GM12865 (cell line): ENCODE measurements around the gene TM4SF5.

Source experiments
- DNase-seq: peaks from one replicate; pipeline ENCODE4 v3.0.0; 2010; ENCODE audit warnings: low read depth
- H3K4me3 ChIP-seq: 2 replicates; pipeline ENCODE4 v1.5.1; 2011; ENCODE audit warnings: mild to moderate bottlenecking, low read depth, low read length, control low read depth
- TF ChIP-seq, protein P1 (sequence below): IDR thresholded peaks from 2 replicates; pipeline ENCODE4 v1.5.1; 2011; ENCODE audit warnings: low read length, control low read depth, low read depth, inconsistent platforms; ENCODE audit not compliant: insufficient read depth; ENCODE audit errors: missing control alignments

The TM4SF5 gene

DNA sequence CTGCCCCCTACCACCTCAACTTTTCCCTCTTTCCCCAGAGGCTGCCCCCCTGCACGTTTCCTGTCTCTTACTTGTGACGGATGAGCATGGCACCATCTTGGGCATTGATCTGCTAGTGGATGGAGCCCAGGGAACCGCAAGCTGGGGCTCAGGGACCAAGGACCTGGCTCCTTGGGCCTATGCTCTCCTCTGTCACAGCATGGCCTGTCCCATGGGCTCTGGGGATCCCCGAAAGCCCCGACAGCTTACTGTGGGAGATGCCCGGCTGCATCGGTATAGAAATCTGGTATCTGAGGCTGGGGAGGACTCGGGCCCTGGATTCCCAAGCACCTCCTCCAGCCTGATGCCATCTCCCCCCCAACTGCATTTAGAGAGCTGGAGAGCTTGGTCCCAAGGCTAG is 30.1 kb upstream of the TM4SF5 start:
- TF ChIP-seq, protein P1, sequence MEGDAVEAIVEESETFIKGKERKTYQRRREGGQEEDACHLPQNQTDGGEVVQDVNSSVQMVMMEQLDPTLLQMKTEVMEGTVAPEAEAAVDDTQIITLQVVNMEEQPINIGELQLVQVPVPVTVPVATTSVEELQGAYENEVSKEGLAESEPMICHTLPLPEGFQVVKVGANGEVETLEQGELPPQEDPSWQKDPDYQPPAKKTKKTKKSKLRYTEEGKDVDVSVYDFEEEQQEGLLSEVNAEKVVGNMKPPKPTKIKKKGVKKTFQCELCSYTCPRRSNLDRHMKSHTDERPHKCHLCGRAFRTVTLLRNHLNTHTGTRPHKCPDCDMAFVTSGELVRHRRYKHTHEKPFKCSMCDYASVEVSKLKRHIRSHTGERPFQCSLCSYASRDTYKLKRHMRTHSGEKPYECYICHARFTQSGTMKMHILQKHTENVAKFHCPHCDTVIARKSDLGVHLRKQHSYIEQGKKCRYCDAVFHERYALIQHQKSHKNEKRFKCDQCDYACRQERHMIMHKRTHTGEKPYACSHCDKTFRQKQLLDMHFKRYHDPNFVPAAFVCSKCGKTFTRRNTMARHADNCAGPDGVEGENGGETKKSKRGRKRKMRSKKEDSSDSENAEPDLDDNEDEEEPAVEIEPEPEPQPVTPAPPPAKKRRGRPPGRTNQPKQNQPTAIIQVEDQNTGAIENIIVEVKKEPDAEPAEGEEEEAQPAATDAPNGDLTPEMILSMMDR, result no peak
- H3K4me3 ChIP-seq, result no peak overlapping the region
- DNase-seq, result no peak

DNA sequence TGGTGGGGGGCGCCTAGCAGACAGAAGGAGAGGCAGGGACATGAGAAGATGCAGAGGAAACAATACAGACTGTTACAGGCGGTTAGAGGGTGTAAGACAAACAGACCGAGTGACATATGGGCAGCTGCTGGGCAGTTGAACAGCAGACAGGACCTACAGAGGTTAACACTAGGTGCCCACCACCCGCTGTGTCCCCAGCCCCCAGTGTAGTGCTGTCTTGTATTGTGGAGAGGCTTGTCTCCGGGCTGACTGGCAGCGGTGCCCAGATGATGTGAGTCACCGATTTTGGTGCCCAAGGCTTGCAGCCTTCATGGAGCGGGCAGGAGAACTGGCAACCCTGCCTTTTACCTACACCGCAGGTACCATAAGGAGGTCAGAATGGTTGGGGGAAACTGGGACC is 29.6 kb upstream of the TM4SF5 start:
- DNase-seq, result no peak
- TF ChIP-seq, protein P1, result no peak
- H3K4me3 ChIP-seq, result no peak overlapping the region

DNA sequence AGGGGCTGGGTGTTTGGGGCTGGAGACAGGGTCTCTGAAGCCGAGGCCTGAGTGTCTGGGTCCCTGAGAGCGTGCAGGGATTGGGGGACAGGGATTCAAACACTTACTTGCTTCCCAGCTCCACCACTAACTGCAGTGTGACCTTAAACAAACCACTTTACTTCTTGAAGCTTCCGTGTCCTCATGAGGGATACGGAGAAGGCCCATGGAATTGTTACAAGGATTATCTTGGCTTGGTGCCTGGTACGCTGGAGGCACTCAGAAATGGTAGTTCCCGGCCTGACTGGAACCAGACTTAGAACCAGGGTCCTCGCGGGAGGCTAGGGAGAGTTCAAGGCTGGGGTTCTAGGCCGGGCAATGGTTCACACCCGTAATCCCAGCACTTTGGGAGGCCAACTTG is 29.1 kb upstream of the TM4SF5 start:
- TF ChIP-seq, protein P1, result no peak
- no peak overlapping the region for H3K4me3 ChIP-seq
- no peak for DNase-seq

DNA sequence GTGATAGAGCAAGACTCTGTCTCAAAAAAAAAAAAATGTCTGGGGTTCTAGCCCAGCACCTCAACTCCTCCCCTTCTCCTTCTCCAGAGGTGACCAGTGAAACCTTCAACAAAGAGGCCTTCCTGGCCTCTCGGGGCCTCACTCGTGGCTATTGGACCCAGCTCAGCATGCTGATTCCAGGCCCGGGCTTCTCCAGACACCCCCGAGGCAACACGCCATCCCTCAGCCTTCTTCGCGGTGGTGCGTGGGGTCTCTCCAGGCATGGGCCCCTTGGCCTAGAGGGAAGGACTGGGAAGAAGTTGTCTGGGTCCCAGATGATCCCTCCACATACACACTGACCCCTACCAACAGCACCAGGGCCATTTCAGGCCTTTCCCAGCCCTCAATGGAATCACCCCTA is 28.5 kb upstream of the TM4SF5 start:
- H3K4me3 ChIP-seq, result no peak overlapping the region
- TF ChIP-seq, protein P1, result no peak
- DNase-seq, result no peak

DNA sequence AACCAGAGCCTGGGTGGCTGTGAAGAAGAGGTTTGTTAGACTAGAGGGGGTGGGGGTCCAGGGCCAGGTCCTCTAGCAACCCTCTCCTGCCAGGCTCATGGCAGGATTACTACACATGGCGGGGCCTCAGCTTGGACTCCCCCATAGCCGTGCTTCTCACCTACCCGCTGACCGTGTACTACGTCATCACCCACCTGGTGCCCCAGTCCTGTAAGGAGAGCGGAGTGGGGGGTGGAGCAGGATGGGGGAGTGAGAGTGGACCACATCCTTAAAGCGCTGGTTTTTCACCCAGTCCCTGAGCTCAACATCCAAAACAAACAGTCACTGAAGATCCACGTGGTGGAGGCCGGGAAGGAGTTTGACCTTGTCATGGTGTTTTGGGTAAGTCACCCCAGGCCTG is 27.8 kb upstream of the TM4SF5 start:
- TF ChIP-seq, protein P1, result no peak
- no peak overlapping the region for H3K4me3 ChIP-seq
- DNase-seq, result no peak

DNA sequence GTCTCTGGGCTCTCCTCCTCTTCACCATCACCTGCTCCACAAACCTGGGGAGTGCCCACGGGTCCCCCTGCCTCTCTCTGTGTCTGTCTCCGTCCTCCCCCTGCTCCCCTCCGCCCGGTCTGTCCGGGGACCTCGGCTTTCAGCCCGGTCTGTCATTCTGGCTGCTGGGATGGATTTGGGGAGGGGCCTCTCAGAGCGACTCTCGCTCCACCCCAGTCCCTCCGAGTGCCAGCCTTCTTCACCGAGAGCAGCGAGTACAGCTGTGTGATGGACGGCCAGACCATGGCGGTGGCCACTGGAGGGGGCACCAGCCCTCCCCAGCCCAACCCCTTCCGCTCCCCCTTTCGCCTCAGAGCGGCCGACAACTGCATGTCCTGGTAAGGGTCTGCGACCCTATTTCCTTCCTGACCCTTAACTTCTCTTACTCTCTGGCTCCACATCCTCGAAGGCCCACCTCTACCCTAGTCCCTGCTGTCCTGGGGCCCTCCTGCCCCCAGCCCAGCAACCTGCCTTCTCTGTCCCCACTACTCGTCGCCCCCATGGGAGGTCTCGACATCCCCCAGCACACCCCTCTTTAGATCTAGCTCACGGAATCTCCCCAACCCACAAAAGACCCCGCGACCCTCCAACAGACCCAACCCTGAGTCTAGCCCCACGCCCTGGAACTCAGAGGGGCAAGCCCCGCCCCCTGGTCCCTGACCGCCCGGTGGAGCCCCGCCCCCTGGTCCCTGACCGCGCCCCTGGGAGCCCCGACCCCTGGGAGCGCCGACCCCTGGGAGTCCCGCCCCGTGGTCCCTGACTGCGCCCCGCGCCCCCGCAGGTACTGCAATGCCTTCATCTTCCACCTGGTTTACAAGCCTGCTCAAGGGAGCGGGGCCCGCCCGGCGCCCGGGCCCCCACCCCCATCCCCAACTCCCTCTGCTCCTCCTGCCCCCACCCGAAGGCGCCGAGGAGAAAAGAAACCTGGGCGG is 26.4 kb upstream of the TM4SF5 start:
- TF ChIP-seq, protein P1, result no peak
- no peak for DNase-seq
- H3K4me3 ChIP-seq, result no peak overlapping the region
